Smooth muscle cell (in vitro differentiated cells): ENCODE data around the gene ZNF714. TPM values are rescaled to one million over a fixed set of nuclear protein-coding genes. Genes with fewer than 3 reads are reported as not detected.

Experiments used
- DNase-seq: peaks from one replicate; lab custom pipeline; 2025; ENCODE audit not compliant: unreplicated experiment; lab: John Stamatoyannopoulos, UW
- H2AFZ ChIP-seq: fragments of 200-600 bp; sonication (generic); 2 replicates; pipeline ENCODE4 v1.6.0; 2016; ENCODE audit warnings: antibody characterized with exemption, low read depth, mild to moderate bottlenecking
- H3F3A ChIP-seq: fragments of 200-600 bp; sonication (generic); 2 replicates; pipeline ENCODE4 v1.6.0; 2017; ENCODE audit warnings: antibody characterized with exemption, low read depth
- H3K27ac ChIP-seq: fragments of 200-600 bp; sonication (generic); 2 replicates; pipeline ENCODE4 v1.5.1; 2016; ENCODE audit warnings: low read depth, mild to moderate bottlenecking
- H3K27me3 ChIP-seq: fragments of 200-600 bp; sonication (generic); 2 replicates; pipeline ENCODE4 v1.6.1; 2016; ENCODE audit warnings: low read depth, mild to moderate bottlenecking
- H3K36me3 ChIP-seq: fragments of 200-600 bp; sonication (generic); 2 replicates; pipeline ENCODE4 v1.5.1; 2016; ENCODE audit warnings: low read depth
- H3K4me1 ChIP-seq: fragments of 200-600 bp; sonication (generic); 2 replicates; pipeline ENCODE4 v1.5.1; 2016; ENCODE audit warnings: low read depth
- H3K4me2 ChIP-seq: fragments of 200-600 bp; sonication (generic); 2 replicates; pipeline ENCODE4 v1.6.0; 2016; ENCODE audit warnings: mild to moderate bottlenecking
- H3K4me3 ChIP-seq: fragments of 200-600 bp; sonication (generic); 2 replicates; pipeline ENCODE4 v1.5.1; 2016; ENCODE audit warnings: mild to moderate bottlenecking
- H3K79me2 ChIP-seq: fragments of 200-600 bp; sonication (generic); 2 replicates; pipeline ENCODE4 v1.6.0; 2016; ENCODE audit warnings: low read depth, mild to moderate bottlenecking
- H3K9ac ChIP-seq: fragments of 200-600 bp; sonication (generic); 2 replicates; pipeline ENCODE4 v1.6.0; 2016; ENCODE audit warnings: low read depth
- H3K9me3 ChIP-seq: fragments of 200-600 bp; sonication (generic); replicated peaks from 2 replicates; pipeline ENCODE4 v1.5.1; 2016; ENCODE audit warnings: low read depth
- H4K20me1 ChIP-seq: fragments of 200-600 bp; sonication (generic); 2 replicates; pipeline ENCODE4 v1.6.0; 2016; ENCODE audit warnings: low read depth
- CTCF ChIP-seq: fragments of 200-600 bp; sonication (generic); IDR thresholded peaks from 2 replicates; pipeline ENCODE4 v1.5.1; 2017; ENCODE audit warnings: borderline replicate concordance, mild to moderate bottlenecking, antibody characterized with exemption; ENCODE audit not compliant: insufficient read depth, poor library complexity, severe bottlenecking
- WGBS: methylation state at CpG from one replicate; pipeline ENCODE4 v1.1.7; 2016; ENCODE audit warnings: low lambda C conversion rate; 5-methylcytosine and 5-hydroxymethylcytosine counted together
- polyA plus RNA-seq: library from polyadenylated mRNA; unstranded; fragments of >200 nt; fragmentation: Nextera tagmentation; extraction: Ambion mirVana; gene quantifications from 2 replicates; pipeline ENCODE4 v1.2.1, GENCODE V29; 2016
- total RNA-seq: library from RNA; depleted of rRNA; stranded (reverse); fragments of >200 nt; gene quantifications from 2 replicates; pipeline ENCODE4 v1.2.3, GENCODE V29; 2014

The ZNF714 gene
- total and polyA plus RNA-seq, 2 experiments from 2014 or later: 8.7 to 15.3 TPM

GRCh38 chr19:21117041-21117907 lies 35.3 kb downstream of the ZNF714 start:
- no peak for DNase-seq

DNA sequence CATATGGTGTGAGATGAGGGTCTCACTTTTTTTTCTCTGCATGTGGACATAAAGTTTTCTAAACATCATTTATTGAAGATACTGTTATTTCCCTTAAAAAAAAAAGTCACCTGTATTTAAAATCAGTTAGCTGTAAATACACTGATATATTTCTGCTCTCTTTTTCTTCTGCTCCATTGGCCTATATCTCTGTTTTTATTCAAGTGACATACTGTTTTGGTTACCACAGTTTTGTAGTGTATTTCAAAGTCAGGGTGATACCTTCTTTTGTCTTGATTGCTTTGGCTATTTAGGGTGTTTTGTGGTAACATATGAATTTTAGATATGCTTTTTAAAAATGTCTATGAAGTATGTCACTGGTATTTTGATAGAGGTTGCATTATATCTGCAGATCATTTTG lies 44.1 kb downstream of the ZNF714 start:
- H3K79me2 ChIP-seq: no peaks in the 10 kb centered on the region
- H3K4me3 ChIP-seq: no peak overlapping the region
- no peak overlapping the region for H3K9ac ChIP-seq
- H3K27ac ChIP-seq: no peak overlapping the region
- no peaks in the 10 kb centered on the region for H4K20me1 ChIP-seq
- H3K4me1 ChIP-seq: peaks cover 5% of the 10 kb centered on the region
- H3K36me3 ChIP-seq: no peaks in the 10 kb centered on the region
- H3K9me3 ChIP-seq: no peaks in the 10 kb centered on the region
- H3K4me2 ChIP-seq: no peak overlapping the region
- H3F3A ChIP-seq: peaks cover 12% of the 10 kb centered on the region
- no peak for DNase-seq
- no peak for TF ChIP-seq CTCF
- H2AFZ ChIP-seq: no peak overlapping the region
- no peaks in the 10 kb centered on the region for H3K27me3 ChIP-seq

More at GRCh38 chr19:21117041-21117907, 35.3 kb downstream of the ZNF714 start:
- H3K4me2 ChIP-seq: no peak overlapping the region
- no peaks in the 10 kb centered on the region for H3F3A ChIP-seq
- H3K27me3 ChIP-seq: no peaks in the 10 kb centered on the region
- H3K9me3 ChIP-seq: no peaks in the 10 kb centered on the region
- no peaks in the 10 kb centered on the region for H3K4me1 ChIP-seq
- no peak overlapping the region for H3K4me3 ChIP-seq
- no peak overlapping the region for H3K9ac ChIP-seq
- H4K20me1 ChIP-seq: no peaks in the 10 kb centered on the region
- H2AFZ ChIP-seq: no peak overlapping the region
- H3K27ac ChIP-seq: peak overlapping the region; percentile 53
- 78% methylated on average over 2 of the region's 2 CpGs for WGBS
- peaks cover 2% of the 10 kb centered on the region for H3K79me2 ChIP-seq
- TF ChIP-seq CTCF: no peak
- peaks cover 16% of the 10 kb centered on the region for H3K36me3 ChIP-seq

GRCh38 chr19:21127001-21127400 lies 45.0 kb downstream of the ZNF714 start:
- Histone ChIP-seq H3K27ac (no peak overlapping the region), H3K9ac (no peak overlapping the region), H3K4me2 (no peak overlapping the region), H3F3A (peaks cover 12% of the 10 kb centered on the region), H3K79me2 (no peaks in the 10 kb centered on the region), H3K4me1 (peaks cover 5% of the 10 kb centered on the region), H2AFZ (no peak overlapping the region), H3K9me3 (no peaks in the 10 kb centered on the region), H4K20me1 (no peaks in the 10 kb centered on the region), H3K4me3 (no peak overlapping the region), H3K36me3 (no peaks in the 10 kb centered on the region), H3K27me3 (no peaks in the 10 kb centered on the region)
- no peak for TF ChIP-seq CTCF
- no peak for DNase-seq
- whole genome bisulfite sequencing: 11% methylated on average over 2 of the region's 2 CpGs

DNA sequence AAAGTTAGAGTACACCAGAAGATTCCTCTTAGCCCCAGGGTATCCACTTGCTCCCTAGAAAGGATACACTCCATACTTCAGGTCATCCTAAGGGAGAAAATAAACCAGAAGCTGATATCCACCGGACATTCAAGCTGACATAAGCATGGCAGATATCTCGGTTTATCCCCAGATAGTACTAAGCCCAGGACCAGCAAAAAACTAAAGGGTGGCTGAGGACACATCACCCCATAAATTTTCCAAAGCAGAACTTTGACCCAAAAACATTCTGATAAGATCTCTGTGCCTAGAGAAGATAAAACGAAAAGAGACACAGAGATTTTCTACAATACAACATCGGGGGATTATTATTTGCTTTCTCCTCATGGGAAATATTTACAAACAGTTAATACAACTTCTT lies 45.9 kb downstream of the ZNF714 start:
- TF ChIP-seq CTCF: no peak

More for the DNA sequence above, 45.9 kb downstream of the ZNF714 start:
- H3K9ac ChIP-seq: no peak overlapping the region
- H3K4me2 ChIP-seq: no peak overlapping the region
- no peaks in the 10 kb centered on the region for H3K36me3 ChIP-seq
- peak overlapping the region; percentile 3 for H3K4me3 ChIP-seq
- no peak overlapping the region for H2AFZ ChIP-seq
- H3K9me3 ChIP-seq: no peaks in the 10 kb centered on the region
- no peaks in the 10 kb centered on the region for H3K79me2 ChIP-seq
- peaks cover 12% of the 10 kb centered on the region for H3F3A ChIP-seq
- H3K27me3 ChIP-seq: no peaks in the 10 kb centered on the region
- no peaks in the 10 kb centered on the region for H4K20me1 ChIP-seq
- H3K27ac ChIP-seq: no peak overlapping the region
- DNase-seq: no peak
- H3K4me1 ChIP-seq: peaks cover 5% of the 10 kb centered on the region
- WGBS: 9% methylated on average over 4 of the region's 4 CpGs
